ENCODE results near the gene CYP11A1.
A peak's percentile ranks its signal among the peaks of the same experiment; 100 is the strongest.

CYP11A1 gene

DNA sequence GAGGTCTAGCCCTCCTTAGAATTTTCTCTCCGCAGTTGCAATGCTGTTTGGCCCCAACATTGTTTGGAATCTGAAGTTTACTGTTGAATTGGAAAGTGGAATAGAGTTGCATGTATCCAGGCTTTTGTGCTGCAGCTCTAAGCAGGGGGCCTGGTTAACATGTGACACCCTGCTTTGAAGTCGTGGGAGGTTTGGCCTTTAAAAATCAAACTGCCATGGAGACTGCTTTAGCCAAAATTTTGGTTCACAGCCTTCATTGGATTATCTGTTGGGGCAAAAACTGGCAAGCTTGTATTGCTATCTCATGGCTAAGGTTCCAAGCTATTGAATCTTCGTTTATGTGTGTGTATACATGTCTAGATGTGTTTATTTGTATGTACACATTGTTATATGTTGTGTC lies 15.8 kb downstream of the CYP11A1 start:
- no peak for DNase-seq (ENCODE audit: low spot score)
- Histone ChIP-seq H3K27ac (no peak overlapping the region), H3K4me3 (no peak overlapping the region)
- TF ChIP-seq, protein P1, sequence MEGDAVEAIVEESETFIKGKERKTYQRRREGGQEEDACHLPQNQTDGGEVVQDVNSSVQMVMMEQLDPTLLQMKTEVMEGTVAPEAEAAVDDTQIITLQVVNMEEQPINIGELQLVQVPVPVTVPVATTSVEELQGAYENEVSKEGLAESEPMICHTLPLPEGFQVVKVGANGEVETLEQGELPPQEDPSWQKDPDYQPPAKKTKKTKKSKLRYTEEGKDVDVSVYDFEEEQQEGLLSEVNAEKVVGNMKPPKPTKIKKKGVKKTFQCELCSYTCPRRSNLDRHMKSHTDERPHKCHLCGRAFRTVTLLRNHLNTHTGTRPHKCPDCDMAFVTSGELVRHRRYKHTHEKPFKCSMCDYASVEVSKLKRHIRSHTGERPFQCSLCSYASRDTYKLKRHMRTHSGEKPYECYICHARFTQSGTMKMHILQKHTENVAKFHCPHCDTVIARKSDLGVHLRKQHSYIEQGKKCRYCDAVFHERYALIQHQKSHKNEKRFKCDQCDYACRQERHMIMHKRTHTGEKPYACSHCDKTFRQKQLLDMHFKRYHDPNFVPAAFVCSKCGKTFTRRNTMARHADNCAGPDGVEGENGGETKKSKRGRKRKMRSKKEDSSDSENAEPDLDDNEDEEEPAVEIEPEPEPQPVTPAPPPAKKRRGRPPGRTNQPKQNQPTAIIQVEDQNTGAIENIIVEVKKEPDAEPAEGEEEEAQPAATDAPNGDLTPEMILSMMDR (IDR thresholded peaks at IDR 0.05): no peak

DNA sequence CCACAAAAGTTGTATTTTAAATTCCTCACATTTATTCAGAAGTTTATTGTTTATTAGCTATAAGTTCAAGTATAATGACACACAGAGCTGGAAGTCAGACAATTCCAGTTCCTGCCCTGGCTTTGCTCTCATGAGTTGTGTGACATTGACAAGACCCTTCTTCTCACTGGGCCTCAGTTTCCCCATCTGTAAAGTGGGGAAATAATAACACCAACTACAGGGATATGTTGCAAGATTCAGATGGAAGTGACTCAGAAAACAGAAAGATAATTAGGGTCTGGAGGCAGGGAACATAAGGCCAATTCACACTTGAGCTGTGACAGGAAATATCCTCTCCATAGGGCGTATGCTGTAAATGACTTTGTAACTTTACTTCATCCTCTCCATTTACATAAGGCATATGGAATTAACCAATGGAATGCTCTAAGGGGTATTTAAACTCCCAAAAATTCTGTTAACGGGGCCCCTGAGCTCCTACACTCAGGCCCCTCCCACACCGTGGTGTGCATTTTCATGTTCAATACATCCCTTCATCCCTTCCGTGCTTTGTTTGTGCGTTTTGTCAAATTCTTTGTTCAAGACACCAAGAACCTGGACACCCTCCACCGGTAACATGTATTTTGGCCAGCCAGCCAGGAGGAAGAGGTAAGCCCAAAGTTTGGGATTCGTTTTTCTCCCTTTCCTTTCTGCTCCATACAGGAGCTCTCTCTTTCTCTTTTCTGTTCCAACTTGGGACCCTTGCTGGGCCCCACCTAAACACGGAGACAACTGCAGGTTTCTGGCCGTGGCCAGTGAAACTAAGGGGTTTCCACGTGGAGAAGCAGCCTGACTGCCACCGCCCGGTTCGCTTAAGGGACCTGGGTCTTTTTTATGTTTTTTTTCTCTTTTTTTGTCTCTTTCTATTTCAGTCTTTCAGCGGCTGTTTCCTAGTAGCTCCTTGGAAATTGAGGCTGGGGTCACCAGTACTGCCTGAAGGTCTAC lies 16.9 kb downstream of the CYP11A1 start:
- DNase-seq (ENCODE audit: low spot score): peak; percentile 29
- no peak overlapping the region for H3K27ac ChIP-seq
- H3K4me3 ChIP-seq: no peak overlapping the region
- TF ChIP-seq, protein P1 (IDR thresholded peaks at IDR 0.05): no peak

DNA sequence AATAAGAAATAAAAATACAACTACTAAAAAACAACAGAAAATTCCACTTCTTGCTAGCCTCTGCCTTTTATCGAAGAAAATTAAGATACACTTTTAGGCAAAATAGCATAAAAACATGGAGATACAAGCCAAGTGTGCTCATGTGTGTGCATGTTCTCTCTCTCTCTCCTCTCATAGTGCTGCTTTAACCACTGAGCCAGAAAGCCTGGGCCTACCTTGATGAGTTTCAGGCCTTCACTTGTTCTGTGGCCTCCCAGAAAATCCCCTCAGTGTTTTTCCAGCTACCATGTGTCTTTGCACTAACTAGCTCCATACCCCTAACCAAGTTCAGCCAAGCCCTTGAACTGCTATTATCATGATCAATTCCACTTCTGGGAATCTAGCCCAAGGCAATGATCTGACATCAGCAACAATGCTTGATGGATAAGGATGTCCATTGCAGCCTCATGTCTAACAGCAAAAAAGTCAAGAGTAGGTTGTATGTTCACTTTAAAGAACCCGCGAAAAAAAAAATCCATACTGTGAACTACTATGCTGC lies 18.1 kb downstream of the CYP11A1 start:
- no peak overlapping the region for H3K4me3 ChIP-seq
- peak; percentile 0 for DNase-seq (ENCODE audit: low spot score)

DNA sequence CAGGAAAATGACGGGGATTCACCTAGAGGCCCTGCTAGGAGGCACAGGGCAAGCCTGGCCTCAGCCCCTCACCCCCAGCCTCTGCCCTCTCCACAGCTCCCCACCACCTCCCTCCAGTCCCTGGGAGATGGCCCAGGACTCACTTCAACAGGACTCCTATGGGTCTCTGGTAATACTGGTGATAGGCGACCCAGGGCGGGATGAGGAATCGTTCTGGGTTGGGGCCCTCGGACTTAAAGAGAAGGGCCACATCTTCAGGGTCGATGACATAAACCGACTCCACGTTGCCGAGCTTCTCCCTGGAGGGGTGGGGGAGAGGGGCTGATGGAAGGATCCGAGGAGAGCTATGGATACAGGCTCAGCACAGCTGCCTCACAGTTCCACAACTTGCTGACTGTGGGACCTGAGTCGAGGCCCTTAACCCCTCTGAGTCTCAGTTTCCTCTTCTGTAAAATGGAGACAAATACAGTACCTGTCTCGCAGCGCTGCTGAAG lies 19.6 kb downstream of the CYP11A1 start:
- H3K4me3 ChIP-seq: no peak overlapping the region
- no peak for DNase-seq (ENCODE audit: low spot score)

More for the DNA sequence above, 18.1 kb downstream of the CYP11A1 start:
- TF ChIP-seq, protein P1 (IDR thresholded peaks at IDR 0.05): no peak
- H3K27ac ChIP-seq: no peak overlapping the region

DNA sequence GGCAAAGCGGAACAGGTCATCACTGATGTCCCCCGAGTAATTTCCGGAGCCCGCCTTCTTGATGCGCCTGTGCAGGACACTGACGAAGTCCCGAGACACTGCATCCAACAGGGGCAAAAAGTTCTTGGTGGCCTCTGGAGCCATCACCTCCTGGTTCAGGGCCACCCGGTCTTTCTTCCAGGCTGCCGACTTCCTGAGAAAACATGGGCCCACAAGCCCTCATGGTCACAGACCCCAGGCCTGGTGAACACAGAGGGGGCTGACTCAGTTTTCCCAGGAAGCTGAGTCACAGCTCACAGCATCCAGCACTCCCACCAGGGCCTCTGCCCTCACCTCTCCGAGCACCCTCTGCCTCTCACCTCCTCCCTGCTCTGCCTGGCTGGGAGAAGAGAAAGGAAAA lies 22.4 kb downstream of the CYP11A1 start:
- peak; percentile 58 for DNase-seq (ENCODE audit: low spot score)
- TF ChIP-seq, protein P1 (IDR thresholded peaks at IDR 0.05): no peak
- H3K27ac ChIP-seq: no peak overlapping the region
- no peak overlapping the region for H3K4me3 ChIP-seq

More for the DNA sequence above, 19.6 kb downstream of the CYP11A1 start:
- H3K27ac ChIP-seq: no peak overlapping the region
- TF ChIP-seq, protein P1 (IDR thresholded peaks at IDR 0.05): no peak

DNA sequence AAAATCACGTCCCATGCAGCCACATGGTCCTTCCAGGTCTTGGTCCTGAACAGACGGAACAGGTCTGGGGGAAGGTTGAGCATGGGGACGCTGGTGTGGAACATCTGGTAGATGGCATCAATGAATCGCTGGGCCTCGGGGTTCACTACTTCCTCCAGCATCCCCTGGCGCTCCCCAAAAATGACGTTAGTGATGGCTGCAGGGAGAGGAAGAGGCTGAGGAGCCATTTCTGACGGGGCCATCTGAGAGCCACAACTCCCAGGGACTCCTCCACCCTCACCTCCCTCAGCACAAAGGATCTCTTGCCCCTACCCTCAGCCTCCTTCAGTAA lies 23.7 kb downstream of the CYP11A1 start:
- peak; percentile 40 for DNase-seq (ENCODE audit: low spot score)
- Histone ChIP-seq H3K4me3 (no peak overlapping the region), H3K27ac (no peak overlapping the region)
- TF ChIP-seq, protein P1 (IDR thresholded peaks at IDR 0.05): no peak

Data from coronary artery (tissue), 2 donors.